HFFc6 (cell line): ENCODE results near the gene KCNMA1. TPM values are rescaled to one million over a fixed set of nuclear protein-coding genes. Genes with fewer than 3 reads are reported as not detected.

Source experiments
- DNase-seq: peaks from one replicate; pipeline ENCODE4 v3.0.0-alpha.2; 2018
- H3K27ac Mint-ChIP-seq: 2 replicates; pipeline ENCODE4 v1.8.0; 2020; ENCODE audit warnings: mild to moderate bottlenecking, mixed read lengths
- H3K27me3 Mint-ChIP-seq: 2 replicates; pipeline ENCODE4 v1.8.0; 2021; ENCODE audit warnings: mild to moderate bottlenecking, moderate library complexity, mixed read lengths; ENCODE audit not compliant: insufficient read depth
- H3K36me3 Mint-ChIP-seq: 2 replicates; pipeline ENCODE4 v1.8.0; 2021; ENCODE audit warnings: low read depth, mixed read lengths
- H3K4me1 Mint-ChIP-seq: 2 replicates; pipeline ENCODE4 v1.8.0; 2020; ENCODE audit warnings: low read depth, mixed read lengths
- H3K4me3 Mint-ChIP-seq: 2 replicates; pipeline ENCODE4 v1.8.0; 2020; ENCODE audit warnings: mild to moderate bottlenecking, moderate library complexity, mixed read lengths
- H3K9me3 Mint-ChIP-seq: 2 replicates; pipeline ENCODE4 v1.8.0; 2020; ENCODE audit warnings: mild to moderate bottlenecking, mixed read lengths
- total RNA-seq, 6 experiments: library from RNA; stranded (reverse); fragmentation: NEBNext Ultra II Directional; extraction: Animal tissue kit (Norgen Biotek cat#: 25700); gene quantifications; 2 replicates in 1 of 6; 3 replicates in 5 of 6; pipeline ENCODE4 v1.2.3, GENCODE V29; 2021
- TF ChIP-seq, protein P1 (sequence below): fragments of 200-600 bp; sonication (generic); IDR thresholded peaks from 2 replicates; pipeline ENCODE4 v1.5.0; 2021; ENCODE audit warnings: antibody characterized with exemption, mild to moderate bottlenecking

The KCNMA1 gene
- total RNA-seq, 6 experiments from 2014 or later: 87.1 to 191 (median 93.5) TPM

DNA sequence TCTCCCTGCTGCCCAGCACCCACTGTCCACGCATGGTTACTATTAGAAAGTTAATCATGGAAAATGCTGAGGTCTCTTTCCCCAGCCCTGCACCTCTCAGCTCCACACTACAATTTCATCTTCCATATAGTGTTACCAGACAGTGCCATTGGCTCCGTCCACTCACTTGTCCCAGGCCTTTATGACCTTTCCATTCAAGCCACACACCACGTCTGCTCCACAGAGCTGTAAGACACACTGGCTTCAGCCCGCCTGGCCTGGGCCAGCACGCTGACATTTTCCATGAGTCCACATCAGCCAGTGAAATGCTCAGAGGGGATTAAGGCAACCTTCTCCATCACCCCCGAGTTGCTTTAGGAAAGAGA is 118.7 kb downstream of the KCNMA1 start:
- TF ChIP-seq, protein P1, sequence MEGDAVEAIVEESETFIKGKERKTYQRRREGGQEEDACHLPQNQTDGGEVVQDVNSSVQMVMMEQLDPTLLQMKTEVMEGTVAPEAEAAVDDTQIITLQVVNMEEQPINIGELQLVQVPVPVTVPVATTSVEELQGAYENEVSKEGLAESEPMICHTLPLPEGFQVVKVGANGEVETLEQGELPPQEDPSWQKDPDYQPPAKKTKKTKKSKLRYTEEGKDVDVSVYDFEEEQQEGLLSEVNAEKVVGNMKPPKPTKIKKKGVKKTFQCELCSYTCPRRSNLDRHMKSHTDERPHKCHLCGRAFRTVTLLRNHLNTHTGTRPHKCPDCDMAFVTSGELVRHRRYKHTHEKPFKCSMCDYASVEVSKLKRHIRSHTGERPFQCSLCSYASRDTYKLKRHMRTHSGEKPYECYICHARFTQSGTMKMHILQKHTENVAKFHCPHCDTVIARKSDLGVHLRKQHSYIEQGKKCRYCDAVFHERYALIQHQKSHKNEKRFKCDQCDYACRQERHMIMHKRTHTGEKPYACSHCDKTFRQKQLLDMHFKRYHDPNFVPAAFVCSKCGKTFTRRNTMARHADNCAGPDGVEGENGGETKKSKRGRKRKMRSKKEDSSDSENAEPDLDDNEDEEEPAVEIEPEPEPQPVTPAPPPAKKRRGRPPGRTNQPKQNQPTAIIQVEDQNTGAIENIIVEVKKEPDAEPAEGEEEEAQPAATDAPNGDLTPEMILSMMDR: no peak
- peaks cover 22% of the 10 kb centered on the region for H3K36me3 Mint-ChIP-seq
- DNase-seq: no peak
- H3K4me1 Mint-ChIP-seq: peaks cover 75% of the 10 kb centered on the region
- H3K4me3 Mint-ChIP-seq: no peak overlapping the region
- no peaks in the 10 kb centered on the region for H3K9me3 Mint-ChIP-seq
- H3K27ac Mint-ChIP-seq: no peak overlapping the region
- H3K27me3 Mint-ChIP-seq: no peaks in the 10 kb centered on the region; the same call in 1 of the 2 replicates

DNA sequence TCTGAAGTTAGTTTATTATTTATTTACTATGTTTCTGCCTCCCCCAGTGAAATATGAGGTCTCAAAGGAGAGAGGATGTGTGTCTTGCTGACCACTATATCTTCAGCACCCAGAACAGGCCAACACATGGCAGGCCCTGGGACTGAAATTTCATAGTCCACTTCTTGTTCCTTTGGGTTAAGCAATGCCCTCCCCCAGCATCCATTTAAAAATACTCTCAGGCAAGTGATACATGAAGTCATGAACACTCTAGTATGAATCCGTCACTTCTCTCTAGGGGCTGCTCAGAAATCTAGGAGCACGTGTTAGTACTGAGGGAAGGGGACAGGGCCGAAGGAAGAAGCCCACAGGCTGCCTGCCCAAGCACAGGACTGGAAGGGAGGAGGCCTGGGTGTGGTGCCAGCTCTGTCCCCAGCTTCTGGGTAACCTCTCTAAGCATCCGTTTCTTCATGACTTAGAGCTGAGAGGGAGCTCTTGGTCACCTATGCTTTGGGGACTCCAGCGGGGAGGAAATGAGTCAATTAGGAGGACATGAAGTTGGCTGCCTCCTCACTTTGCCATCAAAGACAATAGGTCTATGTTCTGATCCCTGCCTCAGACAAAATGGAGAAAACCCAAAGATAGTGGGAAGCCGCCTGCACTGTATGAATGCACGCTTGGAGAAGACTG is 119.2 kb downstream of the KCNMA1 start:
- Mint-ChIP-seq H3K27ac (peak overlapping the region; percentile 54), H3K27me3 (no peaks in the 10 kb centered on the region; the same call in 1 of the 2 replicates), H3K4me1 (peaks cover 75% of the 10 kb centered on the region), H3K36me3 (peaks cover 22% of the 10 kb centered on the region), H3K9me3 (no peaks in the 10 kb centered on the region), H3K4me3 (no peak overlapping the region)
- TF ChIP-seq, protein P1: no peak
- DNase-seq: no peak

DNA sequence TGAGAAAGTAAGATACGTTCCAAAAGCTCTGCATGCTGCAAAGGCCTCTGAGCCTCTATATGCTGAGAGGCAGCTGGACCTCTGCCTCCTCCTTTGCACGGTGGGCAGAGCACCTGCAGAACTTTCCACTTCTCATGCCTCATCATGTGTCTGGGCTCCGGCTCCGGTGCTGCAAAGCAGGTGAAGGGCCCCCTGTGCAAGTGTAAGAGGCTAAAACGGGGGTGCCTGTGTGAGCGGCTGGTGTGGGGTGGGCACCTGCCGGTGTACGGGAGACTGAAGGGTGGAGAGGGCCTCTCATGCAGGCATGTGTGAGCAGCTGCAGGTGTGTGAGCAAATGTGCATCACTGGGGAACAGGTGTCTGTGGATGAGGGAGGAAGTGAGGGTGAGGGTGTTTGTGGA is 121.0 kb downstream of the KCNMA1 start:
- Mint-ChIP-seq H3K36me3 (peaks cover 22% of the 10 kb centered on the region), H3K27me3 (peaks cover 2% of the 10 kb centered on the region), H3K4me3 (no peak overlapping the region), H3K9me3 (no peaks in the 10 kb centered on the region), H3K27ac (no peak overlapping the region; the same call in 1 of the 2 replicates), H3K4me1 (peaks cover 77% of the 10 kb centered on the region)
- TF ChIP-seq, protein P1: no peak
- DNase-seq: no peak

DNA sequence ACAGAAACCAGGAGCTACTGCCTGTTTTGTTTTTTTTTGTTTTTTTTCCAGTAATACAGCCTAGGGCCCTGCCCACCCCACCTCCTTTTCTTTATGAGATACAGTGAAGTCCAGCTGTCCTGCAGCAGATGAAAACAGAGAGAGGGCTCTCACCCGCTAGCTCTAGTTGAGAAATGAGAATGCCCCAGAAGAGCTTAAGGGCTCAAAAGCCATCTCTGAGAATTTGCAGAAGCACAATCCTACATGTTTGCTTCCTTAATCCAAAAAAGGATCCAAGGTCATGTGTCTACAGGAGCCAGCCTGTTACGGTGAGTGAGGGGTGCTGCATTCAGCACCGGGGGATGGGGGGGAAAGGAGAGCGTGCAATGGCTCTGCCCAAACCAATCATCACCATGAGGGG is 122.7 kb downstream of the KCNMA1 start:
- peak overlapping the region; percentile 88 for H3K27ac Mint-ChIP-seq
- peaks cover 3% of the 10 kb centered on the region for H3K27me3 Mint-ChIP-seq
- H3K9me3 Mint-ChIP-seq: no peaks in the 10 kb centered on the region
- TF ChIP-seq, protein P1: no peak
- H3K36me3 Mint-ChIP-seq: peaks cover 11% of the 10 kb centered on the region; the same call in 1 of the 2 replicates
- DNase-seq: no peak
- no peak overlapping the region for H3K4me3 Mint-ChIP-seq
- H3K4me1 Mint-ChIP-seq: peaks cover 84% of the 10 kb centered on the region

DNA sequence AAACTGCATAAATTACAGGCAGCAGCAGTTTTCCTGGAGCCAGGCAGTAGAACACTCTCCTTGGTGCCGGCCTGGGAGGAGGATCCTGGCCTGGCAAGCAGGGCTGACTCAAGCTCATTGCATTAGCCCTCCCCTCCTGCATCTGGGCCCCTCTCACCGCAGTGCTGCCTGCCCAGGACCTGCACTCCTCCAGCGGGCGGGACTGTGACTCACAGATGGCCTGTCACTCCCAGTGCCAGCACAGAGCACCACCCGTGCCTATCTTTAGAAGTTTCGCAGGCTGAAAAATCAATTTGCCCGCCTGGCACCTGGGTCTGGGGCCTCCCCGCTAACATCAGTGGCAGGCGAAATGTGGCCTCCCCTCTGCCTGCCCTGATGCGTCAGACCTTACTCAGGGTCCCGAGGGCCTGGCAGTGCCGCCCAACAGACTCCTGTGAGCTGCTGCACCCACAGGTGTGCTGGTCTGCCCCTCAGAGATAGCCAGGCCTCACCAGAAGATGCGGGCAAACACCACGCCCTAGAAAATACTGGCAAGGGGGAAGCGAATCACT is 123.8 kb downstream of the KCNMA1 start:
- peak overlapping the region; percentile 76 for H3K4me3 Mint-ChIP-seq
- H3K36me3 Mint-ChIP-seq: peaks cover 4% of the 10 kb centered on the region; the same call in 1 of the 2 replicates
- H3K4me1 Mint-ChIP-seq: peaks cover 88% of the 10 kb centered on the region
- DNase-seq: peak; percentile 93
- H3K9me3 Mint-ChIP-seq: no peaks in the 10 kb centered on the region
- H3K27me3 Mint-ChIP-seq: peaks cover 3% of the 10 kb centered on the region
- H3K27ac Mint-ChIP-seq: peak overlapping the region; percentile 88
- TF ChIP-seq, protein P1: no peak
